ENCODE data around the gene PIGL.

DNA sequence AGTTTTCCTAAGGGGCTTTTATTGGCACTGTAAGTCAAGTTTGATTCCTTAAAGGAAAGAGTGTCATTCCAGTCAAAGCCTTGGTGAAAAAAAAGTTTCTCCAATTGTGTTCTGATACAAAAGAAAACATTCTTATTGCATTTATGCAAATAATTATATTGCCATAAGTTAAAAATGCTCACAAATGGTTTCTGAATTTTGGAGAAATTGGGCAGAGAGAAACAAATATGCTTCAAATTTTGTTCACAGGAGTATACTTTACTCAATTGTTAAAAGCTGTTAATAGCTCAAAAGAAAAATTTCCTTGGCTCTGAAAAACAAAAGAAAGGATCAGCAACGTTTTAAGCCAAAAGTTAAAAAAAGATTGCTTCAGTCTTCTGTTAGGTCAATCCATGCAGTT lies 60.2 kb downstream of the PIGL start:
- TF ChIP-seq, protein P1, sequence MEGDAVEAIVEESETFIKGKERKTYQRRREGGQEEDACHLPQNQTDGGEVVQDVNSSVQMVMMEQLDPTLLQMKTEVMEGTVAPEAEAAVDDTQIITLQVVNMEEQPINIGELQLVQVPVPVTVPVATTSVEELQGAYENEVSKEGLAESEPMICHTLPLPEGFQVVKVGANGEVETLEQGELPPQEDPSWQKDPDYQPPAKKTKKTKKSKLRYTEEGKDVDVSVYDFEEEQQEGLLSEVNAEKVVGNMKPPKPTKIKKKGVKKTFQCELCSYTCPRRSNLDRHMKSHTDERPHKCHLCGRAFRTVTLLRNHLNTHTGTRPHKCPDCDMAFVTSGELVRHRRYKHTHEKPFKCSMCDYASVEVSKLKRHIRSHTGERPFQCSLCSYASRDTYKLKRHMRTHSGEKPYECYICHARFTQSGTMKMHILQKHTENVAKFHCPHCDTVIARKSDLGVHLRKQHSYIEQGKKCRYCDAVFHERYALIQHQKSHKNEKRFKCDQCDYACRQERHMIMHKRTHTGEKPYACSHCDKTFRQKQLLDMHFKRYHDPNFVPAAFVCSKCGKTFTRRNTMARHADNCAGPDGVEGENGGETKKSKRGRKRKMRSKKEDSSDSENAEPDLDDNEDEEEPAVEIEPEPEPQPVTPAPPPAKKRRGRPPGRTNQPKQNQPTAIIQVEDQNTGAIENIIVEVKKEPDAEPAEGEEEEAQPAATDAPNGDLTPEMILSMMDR (IDR thresholded peaks at IDR 0.05), result no peak
- no peak for TF ChIP-seq POLR2A (IDR thresholded peaks at IDR 0.05)

Data from uterus (tissue), 2 donors.